Measurements from ENCODE around the gene UFM1. TPM values are rescaled to one million over a fixed set of nuclear protein-coding genes. Genes with fewer than 3 reads are reported as not detected.

UFM1 gene
- total and polyA plus RNA-seq, 2 of the 13 experiments (the other 11 are each of a cell fraction or from before 2014, with no cell fraction given): 42.6 to 47.0 TPM

- no peak for TF ChIP-seq ZNF407 (CRISPR knock-in tag; IDR thresholded peaks at IDR 0.05; ENCODE audit: not compliant biosample characterization)
- no peak; the same call in 1 of the 2 replicates for TF ChIP-seq ZFP91 (CRISPR knock-in tag; IDR thresholded peaks at IDR 0.05; ENCODE audit: borderline replicate concordance)
- TF ChIP-seq CREBL2 (CRISPR knock-in tag; IDR thresholded peaks at IDR 0.05; ENCODE audit: borderline replicate concordance): no peak
- no peak for TF ChIP-seq ZNF224 (CRISPR knock-in tag; IDR thresholded peaks at IDR 0.05)
- no peak for TF ChIP-seq ONECUT2 (CRISPR knock-in tag; IDR thresholded peaks at IDR 0.05)
- no peak for TF ChIP-seq DR1 (CRISPR knock-in tag; IDR thresholded peaks at IDR 0.05)
- TF ChIP-seq TEAD2 (CRISPR knock-in tag; IDR thresholded peaks at IDR 0.05): no peak
- TF ChIP-seq GFI1 (CRISPR knock-in tag; IDR thresholded peaks at IDR 0.05; ENCODE audit: borderline replicate concordance): no peak
- no peak for TF ChIP-seq MXD4 (CRISPR knock-in tag; IDR thresholded peaks at IDR 0.05)
- TF ChIP-seq ZNF34 (CRISPR knock-in tag; IDR thresholded peaks at IDR 0.05; ENCODE audit: borderline replicate concordance): no peak
- no peak for TF ChIP-seq ZNF724P (CRISPR knock-in tag; IDR thresholded peaks at IDR 0.05; ENCODE audit: borderline replicate concordance)
- TF ChIP-seq ZNF350 (CRISPR knock-in tag; IDR thresholded peaks at IDR 0.05; ENCODE audit: borderline replicate concordance, low read depth): 0 out of 2 replicates have a peak, but pooled peaks have one; percentile 16
- TF ChIP-seq ASH2L (IDR thresholded peaks at IDR 0.05; ENCODE audit: insufficient read length, low read depth, low read length): peak; percentile 60
- TF ChIP-seq MAX (IDR thresholded peaks at IDR 0.05): peak; percentile 7; the same call in 1 of the 2 replicates
- no peak for TF ChIP-seq MTA1 (CRISPR knock-in tag; IDR thresholded peaks at IDR 0.05; ENCODE audit: borderline replicate concordance)
- peak; percentile 57; the same call in 1 of the 2 replicates for TF ChIP-seq PHF8 (CRISPR knock-in tag; IDR thresholded peaks at IDR 0.05)
- no peak for TF ChIP-seq ZNF749 (CRISPR knock-in tag; IDR thresholded peaks at IDR 0.05; ENCODE audit: borderline replicate concordance)
- TF ChIP-seq TARDBP (CRISPR knock-in tag; IDR thresholded peaks at IDR 0.05): 0 out of 2 replicates have a peak, but pooled peaks have one; percentile 1
- TF ChIP-seq ZNF264 (CRISPR knock-in tag; IDR thresholded peaks at IDR 0.05): no peak
- no peak for TF ChIP-seq SIX1 (CRISPR knock-in tag; IDR thresholded peaks at IDR 0.05; ENCODE audit: borderline replicate concordance)
- TF ChIP-seq ZNF605 (CRISPR knock-in tag; IDR thresholded peaks at IDR 0.05): no peak
Measured at GRCh38 chr13:38350114-38350617, 515 bp downstream of the UFM1 start (continued).

Measured in HepG2 (cell line).